Loucy (cell line): Measurements from ENCODE around the gene AFG3L2.
A peak's percentile ranks its signal among the peaks of the same experiment; 100 is the strongest.

ENCODE experiments used
- H2AFZ ChIP-seq: fragments of 200-600 bp; sonication (generic); 2 replicates; pipeline ENCODE4 v1.6.0; 2016; ENCODE audit warnings: antibody characterized with exemption, mild to moderate bottlenecking, low read length, moderate library complexity
- H3F3A ChIP-seq: fragments of 200-600 bp; 2 replicates; pipeline ENCODE4 v1.6.0; 2016; ENCODE audit warnings: antibody characterized with exemption, low read depth, mild to moderate bottlenecking
- H3K27me3 ChIP-seq: fragments of 200-600 bp; sonication (generic); 2 replicates; pipeline ENCODE4 v1.6.1; 2014; ENCODE audit warnings: low read length, mild to moderate bottlenecking; ENCODE audit not compliant: insufficient read depth, poor library complexity, severe bottlenecking
- H3K36me3 ChIP-seq: fragments of 200-600 bp; sonication (generic); 2 replicates; pipeline ENCODE4 v1.6.1; 2016; ENCODE audit warnings: low read length; ENCODE audit not compliant: insufficient read depth
- H3K4me1 ChIP-seq: fragments of 200-600 bp; sonication (generic); 2 replicates; pipeline ENCODE4 v1.5.1; 2014; ENCODE audit warnings: low read length, mild to moderate bottlenecking; ENCODE audit not compliant: insufficient read depth, poor library complexity, severe bottlenecking
- H3K4me2 ChIP-seq: fragments of 200-600 bp; sonication (generic); 2 replicates; pipeline ENCODE4 v1.6.0; 2014; ENCODE audit warnings: antibody characterized with exemption, low read length, low read depth, mild to moderate bottlenecking; ENCODE audit not compliant: poor library complexity, severe bottlenecking
- H3K4me3 ChIP-seq: fragments of 200-600 bp; sonication (generic); 2 replicates; pipeline ENCODE4 v1.5.1; 2014; ENCODE audit warnings: low read length, mild to moderate bottlenecking, mixed read lengths; ENCODE audit not compliant: poor library complexity, severe bottlenecking
- H3K79me2 ChIP-seq: fragments of 200-600 bp; sonication (generic); 2 replicates; pipeline ENCODE4 v1.6.1; 2014; ENCODE audit warnings: low read length; ENCODE audit not compliant: insufficient read depth
- H3K9ac ChIP-seq: fragments of 200-600 bp; sonication (generic); 2 replicates; pipeline ENCODE4 v1.6.0; 2014; ENCODE audit warnings: mild to moderate bottlenecking, low read depth, low read length, moderate library complexity; ENCODE audit not compliant: poor library complexity, severe bottlenecking
- H3K9me2 ChIP-seq: fragments of 200-600 bp; sonication (generic); replicated peaks from 2 replicates; pipeline ENCODE4 v1.6.1; 2016; ENCODE audit warnings: low read depth, low read length, mixed read lengths
- H3K9me3 ChIP-seq: fragments of 200-600 bp; sonication (generic); 2 replicates; pipeline ENCODE4 v1.6.1; 2014; ENCODE audit warnings: mild to moderate bottlenecking, antibody characterized with exemption, low read length, low read depth; ENCODE audit not compliant: insufficient read depth
- H4K20me1 ChIP-seq: fragments of 200-600 bp; sonication (generic); 2 replicates; pipeline ENCODE4 v1.6.0; 2014; ENCODE audit warnings: antibody characterized with exemption, low read length, mild to moderate bottlenecking; ENCODE audit not compliant: insufficient read depth, poor library complexity, severe bottlenecking
- CTCF ChIP-seq: fragments of 200-600 bp; sonication (generic); conservative IDR thresholded peaks from 2 replicates; pipeline ENCODE4 v1.5.1; 2014; ENCODE audit warnings: mild to moderate bottlenecking, antibody characterized with exemption, low read length
- EZH2phosphoT487 ChIP-seq: fragments of 200-600 bp; IDR thresholded peaks from 2 replicates; pipeline ENCODE4 v1.6.1; 2018; ENCODE audit warnings: antibody characterized with exemption, mild to moderate bottlenecking, moderate library complexity, borderline replicate concordance

The AFG3L2 gene

GRCh38 chr18:12376754-12377555, at the start of gene AFG3L2:
AFG3L2 (minus strand) TSS chr18:12377227; CDS start chr18:12377082, 145 bp downstream.
- H3K9me2 ChIP-seq: no peaks in the 10 kb centered on the region
- H4K20me1 ChIP-seq: peaks cover 39% of the 10 kb centered on the region
- H3K4me3 ChIP-seq: peak within 1 kb of the TSS; percentile 88
- no peaks in the 10 kb centered on the region for H3K36me3 ChIP-seq
- peak within 1 kb of the TSS; percentile 100 for H3K4me2 ChIP-seq
- peaks cover 47% of the 10 kb centered on the region for H3K79me2 ChIP-seq
- no peaks in the 10 kb centered on the region for H3F3A ChIP-seq
- no peak for TF ChIP-seq CTCF
- no peak for TF ChIP-seq EZH2phosphoT487
- H3K9ac ChIP-seq: peak within 1 kb of the TSS; percentile 92
- H3K27me3 ChIP-seq: no peaks in the 10 kb centered on the region
- peak within 1 kb of the TSS; percentile 99 for H2AFZ ChIP-seq
- no peaks in the 10 kb centered on the region for H3K9me3 ChIP-seq
- peaks cover 38% of the 10 kb centered on the region for H3K4me1 ChIP-seq

GRCh38 chr18:12424252-12424651, 47.2 kb upstream of the AFG3L2 start:
- Histone ChIP-seq H3K9ac (no peak overlapping the region), H3K4me2 (no peak overlapping the region), H3K4me3 (no peak overlapping the region), H4K20me1 (no peaks in the 10 kb centered on the region), H3K79me2 (no peaks in the 10 kb centered on the region), H3K27me3 (no peaks in the 10 kb centered on the region), H2AFZ (no peak overlapping the region), H3K36me3 (no peaks in the 10 kb centered on the region), H3K9me2 (no peaks in the 10 kb centered on the region), H3F3A (no peaks in the 10 kb centered on the region), H3K4me1 (no peaks in the 10 kb centered on the region), H3K9me3 (no peaks in the 10 kb centered on the region)
- TF ChIP-seq EZH2phosphoT487 (no peak), CTCF (no peak)

- H3F3A ChIP-seq: no peaks in the 10 kb centered on the region
- no peak overlapping the region for H3K4me3 ChIP-seq
- no peaks in the 10 kb centered on the region for H3K27me3 ChIP-seq
- H3K9me3 ChIP-seq: no peaks in the 10 kb centered on the region
- no peaks in the 10 kb centered on the region for H3K36me3 ChIP-seq
- TF ChIP-seq CTCF (no peak), EZH2phosphoT487 (no peak)
- no peaks in the 10 kb centered on the region for H3K4me1 ChIP-seq
- no peaks in the 10 kb centered on the region for H4K20me1 ChIP-seq
- H2AFZ ChIP-seq: no peak overlapping the region
- H3K79me2 ChIP-seq: no peaks in the 10 kb centered on the region
- no peaks in the 10 kb centered on the region for H3K9me2 ChIP-seq
- no peak overlapping the region for H3K9ac ChIP-seq
- H3K4me2 ChIP-seq: no peak overlapping the region
These were observed 46.8 kb upstream of the AFG3L2 start for GRCh38 chr18:12423820-12424219.
